Vagina (tissue), 2 donors: Measurements from ENCODE around the gene IGLL5. TPM values are rescaled to one million over a fixed set of nuclear protein-coding genes. Genes with fewer than 3 reads are reported as not detected.

ENCODE experiments used
- DNase-seq, 2 donors: peaks; one replicate each; pipeline ENCODE4 v3.0.0-alpha.2; 2017; ENCODE audit errors: extremely low spot score in 2 of 2
- H3K27ac ChIP-seq: fragments of 200-600 bp; sonication (generic); one replicate; pipeline ENCODE4 v1.5.1; 2019
- H3K27me3 ChIP-seq: fragments of 200-600 bp; sonication (generic); one replicate; pipeline ENCODE4 v1.5.1; 2019
- H3K36me3 ChIP-seq, 2 donors: fragments of 200-600 bp; sonication (generic); one replicate each; pipeline ENCODE4 v1.5.1; 2017 to 2019
- H3K4me1 ChIP-seq: fragments of 200-600 bp; sonication (generic); one replicate; pipeline ENCODE4 v1.5.1; 2019
- H3K4me3 ChIP-seq, 2 donors: fragments of 200-600 bp; sonication (generic); 1 replicate in 1 of 2; 2 replicates in 1 of 2; pipeline ENCODE4 v1.5.1; 2016 to 2019
- H3K9me3 ChIP-seq: fragments of 200-600 bp; sonication (generic); one replicate; pipeline ENCODE4 v1.5.1; 2019
- CTCF ChIP-seq, 3 experiments: fragments of 450-650 bp in 2 of 3; fragments of 200-600 bp in 1 of 3; sonication (generic) in 1 of 3; IDR thresholded peaks; one replicate each; pipeline ENCODE4 v1.5.1; 2017 to 2019; ENCODE audit warnings: antibody characterized with exemption in 3 of 3, mild to moderate bottlenecking in 2 of 3, moderate library complexity in 2 of 3
- POLR2A ChIP-seq, 2 donors: fragments of 450-650 bp; IDR thresholded peaks; one replicate each; pipeline ENCODE4 v1.6.1; 2017; ENCODE audit warnings: antibody characterized with exemption in 2 of 2, mild to moderate bottlenecking in 2 of 2, moderate library complexity in 2 of 2
- POLR2AphosphoS5 ChIP-seq, 2 donors: sonication (generic); formaldehyde crosslinking; IDR thresholded peaks; one replicate each; pipeline ENCODE4 v1.9.0; 2017; ENCODE audit warnings: antibody characterized with exemption in 2 of 2, mild to moderate bottlenecking in 2 of 2, low read depth in 1 of 2; ENCODE audit not compliant: insufficient read depth in 1 of 2
- intact Hi-C: fragments of 100-400 bp; cut with DNase I; formaldehyde crosslinking; loops from one replicate; pipeline ENCODE4 v1.15.1; 2023
- total RNA-seq: library from RNA; depleted of rRNA; stranded (reverse); fragments of >200 nt; gene quantifications from one replicate; pipeline ENCODE4 v1.2.3, GENCODE V29; 2016

Gene IGLL5
- total RNA-seq, 1 donor from 2014 or later = 1.7 TPM

DNA sequence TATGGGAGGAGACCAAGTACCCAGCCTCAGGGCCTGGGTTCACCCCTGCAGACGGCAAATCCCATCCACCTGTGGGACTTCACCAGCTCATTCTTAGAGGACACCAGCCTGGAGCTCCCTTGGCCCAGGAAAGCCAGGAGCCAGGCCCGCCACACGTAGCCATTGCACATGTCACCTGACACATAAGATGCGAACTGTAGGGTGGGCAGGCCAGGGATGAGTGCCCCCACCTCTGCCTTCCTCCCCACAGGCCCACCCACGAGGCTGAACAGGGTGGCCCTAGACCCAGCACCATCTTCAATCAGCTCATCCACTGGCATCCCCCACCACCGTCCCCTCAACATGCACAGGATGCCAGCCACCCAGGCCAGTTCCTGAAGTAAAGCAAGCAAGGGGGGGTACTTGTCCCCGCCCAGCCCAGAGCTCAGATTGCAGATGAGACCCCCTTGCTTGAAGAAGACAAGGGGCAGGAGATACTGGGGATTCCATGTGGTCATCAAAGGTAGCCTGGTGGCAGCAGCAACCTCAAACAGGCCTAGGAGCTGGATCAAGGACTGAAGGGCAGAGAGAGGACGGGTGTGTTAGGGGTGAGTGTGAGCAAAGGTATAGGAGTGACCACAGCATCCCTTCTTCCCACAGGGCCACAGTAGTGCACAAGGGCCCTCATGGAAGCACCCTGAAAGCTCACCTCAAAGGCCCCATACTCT is 45.6 kb downstream of the IGLL5 start:
- H3K27ac ChIP-seq = no peak overlapping the region
- H3K9me3 ChIP-seq = no peaks in the 10 kb centered on the region
- no peak overlapping the region for H3K4me3 ChIP-seq
- DNase-seq = no peak
- no peaks in the 10 kb centered on the region for H3K36me3 ChIP-seq
- H3K27me3 ChIP-seq = no peaks in the 10 kb centered on the region
- no peaks in the 10 kb centered on the region for H3K4me1 ChIP-seq
- no peak for TF ChIP-seq POLR2A (IDR thresholded peaks at IDR 0.05)
- TF ChIP-seq POLR2AphosphoS5 (IDR thresholded peaks at IDR 0.05; ENCODE audit: insufficient read depth in 1 of 2, low read depth in 1 of 2) = no peak
- no peak for TF ChIP-seq CTCF (IDR thresholded peaks at IDR 0.05)
- intact Hi-C loops = no loop called here

- Histone ChIP-seq H3K27me3 (no peaks in the 10 kb centered on the region), H3K4me3 (no peak overlapping the region), H3K27ac (no peak overlapping the region), H3K9me3 (no peaks in the 10 kb centered on the region), H3K36me3 (no peaks in the 10 kb centered on the region), H3K4me1 (no peaks in the 10 kb centered on the region)
- TF ChIP-seq CTCF (IDR thresholded peaks at IDR 0.05) (no peak), POLR2A (IDR thresholded peaks at IDR 0.05) (no peak), POLR2AphosphoS5 (IDR thresholded peaks at IDR 0.05; ENCODE audit: insufficient read depth in 1 of 2, low read depth in 1 of 2) (no peak)
- intact Hi-C loops = no loop called here
- DNase-seq = no peak
Measured at GRCh38 chr22:22933807-22934542, 46.4 kb downstream of the IGLL5 start.

- H3K36me3 ChIP-seq = no peaks in the 10 kb centered on the region
- TF ChIP-seq POLR2A (IDR thresholded peaks at IDR 0.05) = no peak
- TF ChIP-seq CTCF (IDR thresholded peaks at IDR 0.05) = no peak
- no peak for TF ChIP-seq POLR2AphosphoS5 (IDR thresholded peaks at IDR 0.05; ENCODE audit: insufficient read depth in 1 of 2, low read depth in 1 of 2)
- H3K27ac ChIP-seq = no peak overlapping the region
- intact Hi-C loops = no loop called here
- no peak overlapping the region for H3K4me3 ChIP-seq
- no peaks in the 10 kb centered on the region for H3K9me3 ChIP-seq
- no peaks in the 10 kb centered on the region for H3K4me1 ChIP-seq
- no peaks in the 10 kb centered on the region for H3K27me3 ChIP-seq
- DNase-seq = no peak
Measured at GRCh38 chr22:22934543-22935055, 47.0 kb downstream of the IGLL5 start.

DNA sequence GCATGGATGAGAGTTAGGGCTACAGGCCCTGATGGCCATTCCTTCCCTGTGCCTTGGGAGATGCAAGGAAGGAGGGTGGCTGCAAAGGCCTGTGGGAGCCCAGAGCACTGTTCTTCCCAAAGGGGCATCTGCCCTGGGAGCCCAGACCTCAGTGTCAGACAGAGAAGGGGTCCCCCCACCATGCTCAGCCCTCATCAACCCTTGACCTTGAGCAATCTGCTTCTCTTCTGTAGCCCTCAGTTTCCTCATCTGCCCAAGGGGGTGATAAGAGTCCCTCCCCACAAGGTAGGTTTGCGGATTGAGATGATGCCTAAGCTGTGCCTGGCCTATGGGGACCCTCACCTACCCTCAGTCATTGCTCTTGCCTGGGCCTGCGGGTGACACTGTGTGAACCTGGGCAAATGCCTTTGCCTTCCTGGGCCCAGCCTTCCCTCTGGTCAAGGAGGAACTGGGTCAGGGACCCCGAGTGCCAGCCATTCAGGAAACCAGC is 47.5 kb downstream of the IGLL5 start:
- no peak overlapping the region for H3K27ac ChIP-seq
- H3K4me1 ChIP-seq = no peaks in the 10 kb centered on the region
- no peak overlapping the region for H3K4me3 ChIP-seq
- intact Hi-C loops = no loop called here
- no peaks in the 10 kb centered on the region for H3K27me3 ChIP-seq
- no peaks in the 10 kb centered on the region for H3K36me3 ChIP-seq
- no peak for TF ChIP-seq CTCF (IDR thresholded peaks at IDR 0.05)
- no peak for DNase-seq
- H3K9me3 ChIP-seq = no peaks in the 10 kb centered on the region
